SK-N-SH treated with all-trans-retinoic acid at 6 μM for 48 hours (cell line): Measurements from ENCODE around the gene KCTD5.
"Not testable (repeated sequence)": the region's sequence is repeated elsewhere in the genome, so short reads cannot be mapped to it uniquely, and the experiment has no call there.

Source experiments
- CSDC2 ChIP-seq: fragments of 250-450 bp; sonication (Bioruptor Pico); IDR thresholded peaks from 2 replicates; pipeline ENCODE4 v1.5.0; 2020; ENCODE audit warnings: mild to moderate bottlenecking, moderate library complexity
- GLIS3 ChIP-seq: fragments of 250-450 bp; sonication (Bioruptor Pico); IDR thresholded peaks from 2 replicates; pipeline ENCODE4 v1.5.0; 2020; ENCODE audit warnings: mild to moderate bottlenecking, moderate library complexity
- OSR1 ChIP-seq: fragments of 250-450 bp; sonication (Bioruptor Pico); IDR thresholded peaks from 2 replicates; pipeline ENCODE4 v1.8.0; 2022; ENCODE audit warnings: moderate library complexity, mild to moderate bottlenecking, inconsistent platforms
- SNAI2 ChIP-seq: fragments of 250-450 bp; sonication (Bioruptor Pico); IDR thresholded peaks from 2 replicates; pipeline ENCODE4 v1.5.0; 2020; ENCODE audit warnings: mild to moderate bottlenecking, moderate library complexity
- TOX ChIP-seq: fragments of 250-450 bp; sonication (Bioruptor Pico); IDR thresholded peaks from 2 replicates; pipeline ENCODE4 v1.8.0; 2021; ENCODE audit warnings: mild to moderate bottlenecking, moderate library complexity, borderline replicate concordance
- ZFP30 ChIP-seq: fragments of 450-650 bp; formaldehyde crosslinking; IDR thresholded peaks from 2 replicates; pipeline ENCODE4 v1.5.0; 2022; ENCODE audit warnings: mild to moderate bottlenecking, moderate library complexity
- TF ChIP-seq, protein P1 (sequence below): fragments of 250-450 bp; sonication (Bioruptor Pico); IDR thresholded peaks from 2 replicates; pipeline ENCODE4 v1.8.0; 2020; ENCODE audit warnings: mild to moderate bottlenecking, moderate library complexity, borderline replicate concordance
- TF ChIP-seq, protein P2 (sequence below): fragments of 250-450 bp; sonication (Bioruptor Pico); IDR thresholded peaks from 2 replicates; pipeline ENCODE4 v1.5.1; 2020; ENCODE audit warnings: low read depth, mild to moderate bottlenecking, moderate library complexity

DNA sequence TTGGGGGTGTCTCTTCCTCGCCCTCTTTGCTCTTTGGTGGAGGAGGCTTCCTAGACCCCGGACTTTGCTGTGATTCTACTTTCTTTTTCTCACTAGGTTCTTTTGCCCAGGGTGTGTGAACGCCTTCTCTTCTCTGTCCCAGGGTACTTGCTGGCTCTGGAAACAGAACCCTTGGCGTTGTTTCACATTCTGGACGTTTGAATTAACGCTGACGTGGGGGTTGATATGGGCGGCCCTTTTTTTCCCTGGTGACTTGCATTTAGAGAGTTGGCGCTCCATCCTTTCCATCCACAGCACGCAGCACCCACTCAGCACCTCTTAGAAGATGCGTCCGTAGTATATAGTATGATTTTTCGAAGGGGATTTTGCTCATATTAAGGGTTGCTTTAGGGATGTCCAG, 718 bp downstream of the KCTD5 start:
- TF ChIP-seq TOX; GLIS3; SNAI2 (CRISPR knock-in tag); CSDC2 (CRISPR knock-in tag); OSR1 (CRISPR knock-in tag); ZFP30: not testable (repeated sequence)
- TF ChIP-seq, protein P1, sequence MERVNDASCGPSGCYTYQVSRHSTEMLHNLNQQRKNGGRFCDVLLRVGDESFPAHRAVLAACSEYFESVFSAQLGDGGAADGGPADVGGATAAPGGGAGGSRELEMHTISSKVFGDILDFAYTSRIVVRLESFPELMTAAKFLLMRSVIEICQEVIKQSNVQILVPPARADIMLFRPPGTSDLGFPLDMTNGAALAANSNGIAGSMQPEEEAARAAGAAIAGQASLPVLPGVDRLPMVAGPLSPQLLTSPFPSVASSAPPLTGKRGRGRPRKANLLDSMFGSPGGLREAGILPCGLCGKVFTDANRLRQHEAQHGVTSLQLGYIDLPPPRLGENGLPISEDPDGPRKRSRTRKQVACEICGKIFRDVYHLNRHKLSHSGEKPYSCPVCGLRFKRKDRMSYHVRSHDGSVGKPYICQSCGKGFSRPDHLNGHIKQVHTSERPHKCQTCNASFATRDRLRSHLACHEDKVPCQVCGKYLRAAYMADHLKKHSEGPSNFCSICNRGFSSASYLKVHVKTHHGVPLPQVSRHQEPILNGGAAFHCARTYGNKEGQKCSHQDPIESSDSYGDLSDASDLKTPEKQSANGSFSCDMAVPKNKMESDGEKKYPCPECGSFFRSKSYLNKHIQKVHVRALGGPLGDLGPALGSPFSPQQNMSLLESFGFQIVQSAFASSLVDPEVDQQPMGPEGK (CRISPR knock-in tag) = not testable (repeated sequence)
- TF ChIP-seq, protein P2, sequence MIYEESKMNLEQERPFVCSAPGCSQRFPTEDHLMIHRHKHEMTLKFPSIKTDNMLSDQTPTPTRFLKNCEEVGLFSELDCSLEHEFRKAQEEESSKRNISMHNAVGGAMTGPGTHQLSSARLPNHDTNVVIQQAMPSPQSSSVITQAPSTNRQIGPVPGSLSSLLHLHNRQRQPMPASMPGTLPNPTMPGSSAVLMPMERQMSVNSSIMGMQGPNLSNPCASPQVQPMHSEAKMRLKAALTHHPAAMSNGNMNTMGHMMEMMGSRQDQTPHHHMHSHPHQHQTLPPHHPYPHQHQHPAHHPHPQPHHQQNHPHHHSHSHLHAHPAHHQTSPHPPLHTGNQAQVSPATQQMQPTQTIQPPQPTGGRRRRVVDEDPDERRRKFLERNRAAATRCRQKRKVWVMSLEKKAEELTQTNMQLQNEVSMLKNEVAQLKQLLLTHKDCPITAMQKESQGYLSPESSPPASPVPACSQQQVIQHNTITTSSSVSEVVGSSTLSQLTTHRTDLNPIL (CRISPR knock-in tag) = not testable (repeated sequence)
